AG10803 (cell line): ENCODE measurements around the gene MGA.

Source experiments
- DNase-seq: peaks from one replicate; pipeline ENCODE4 v3.0.0; 2010; ENCODE audit warnings: low read depth
- H3K4me3 ChIP-seq: 2 replicates; pipeline ENCODE4 v1.5.1; 2011; ENCODE audit warnings: mild to moderate bottlenecking, low read length, control low read depth
- CTCF ChIP-seq: conservative IDR thresholded peaks from 2 replicates; pipeline ENCODE4 v1.5.1; 2011; ENCODE audit warnings: mild to moderate bottlenecking, low read length, control low read depth, inconsistent platforms

Gene MGA

GRCh38 chr15:41804361-41804760, 144.2 kb downstream of the MGA start:
- H3K4me3 ChIP-seq: no peak overlapping the region
- no peak for TF ChIP-seq CTCF
- no peak for DNase-seq

GRCh38 chr15:41804916-41805666, 144.9 kb downstream of the MGA start:
- H3K4me3 ChIP-seq: no peak overlapping the region
- no peak for DNase-seq
- TF ChIP-seq CTCF: no peak

GRCh38 chr15:41805711-41806110, 145.5 kb downstream of the MGA start:
- TF ChIP-seq CTCF: no peak
- DNase-seq: no peak
- H3K4me3 ChIP-seq: no peak overlapping the region

- TF ChIP-seq CTCF: no peak
- no peak overlapping the region for H3K4me3 ChIP-seq
- DNase-seq: no peak
Measured at GRCh38 chr15:41806291-41807181, 146.3 kb downstream of the MGA start.

GRCh38 chr15:41809121-41809520, 148.9 kb downstream of the MGA start:
- no peak overlapping the region for H3K4me3 ChIP-seq
- DNase-seq: no peak
- TF ChIP-seq CTCF: no peak

GRCh38 chr15:41809526-41810220, 149.5 kb downstream of the MGA start:
- DNase-seq: no peak
- TF ChIP-seq CTCF: no peak
- no peak overlapping the region for H3K4me3 ChIP-seq
